ENCODE results near the gene ZNF740.
A peak's percentile ranks its signal among the peaks of the same experiment; 100 is the strongest.
"Not testable (repeated sequence)": the region's sequence is repeated elsewhere in the genome, so short reads cannot be mapped to it uniquely, and the experiment has no call there.

Gene ZNF740

GRCh38 chr12:53197011-53197640 is 16.6 kb downstream of the ZNF740 start:
- peak overlapping the region; percentile 28 for H3K27ac Mint-ChIP-seq
- no peaks in the 10 kb centered on the region for H3K27me3 Mint-ChIP-seq
- no peak for ATAC-seq
- peaks cover 60% of the 10 kb centered on the region for H3K4me1 Mint-ChIP-seq
- no peak overlapping the region for H3K4me3 Mint-ChIP-seq
- peaks cover 70% of the 10 kb centered on the region for H3K36me3 Mint-ChIP-seq
- H3K9me3 Mint-ChIP-seq, result no peaks in the 10 kb centered on the region

GRCh38 chr12:53198486-53199110 is 18.1 kb downstream of the ZNF740 start:
- peak overlapping the region; percentile 72 for H3K27ac Mint-ChIP-seq
- ATAC-seq, result no peak
- no peaks in the 10 kb centered on the region for H3K27me3 Mint-ChIP-seq
- H3K4me1 Mint-ChIP-seq, result peaks cover 56% of the 10 kb centered on the region
- H3K4me3 Mint-ChIP-seq, result peak overlapping the region; percentile 53
- no peaks in the 10 kb centered on the region for H3K9me3 Mint-ChIP-seq
- H3K36me3 Mint-ChIP-seq, result peaks cover 56% of the 10 kb centered on the region

- no peaks in the 10 kb centered on the region for H3K9me3 Mint-ChIP-seq
- peaks cover 66% of the 10 kb centered on the region for H3K4me1 Mint-ChIP-seq
- ATAC-seq, result no peak
- peaks cover 46% of the 10 kb centered on the region for H3K36me3 Mint-ChIP-seq
- no peak overlapping the region for H3K4me3 Mint-ChIP-seq
- peak overlapping the region; percentile 89 for H3K27ac Mint-ChIP-seq
- H3K27me3 Mint-ChIP-seq, result no peaks in the 10 kb centered on the region
These were observed 19.2 kb downstream of the ZNF740 start for GRCh38 chr12:53199700-53200099.

GRCh38 chr12:53200107-53200457 is 19.6 kb downstream of the ZNF740 start:
- Mint-ChIP-seq H3K9me3 (no peaks in the 10 kb centered on the region), H3K36me3 (peaks cover 45% of the 10 kb centered on the region), H3K27ac (peak overlapping the region; percentile 89), H3K4me3 (no peak overlapping the region), H3K4me1 (peaks cover 68% of the 10 kb centered on the region), H3K27me3 (no peaks in the 10 kb centered on the region)
- peak; percentile 3 for ATAC-seq

- ATAC-seq, result peak; percentile 86
- Mint-ChIP-seq H3K4me3 (peak overlapping the region; percentile 70), H3K27me3 (no peaks in the 10 kb centered on the region), H3K27ac (peak overlapping the region; percentile 89), H3K4me1 (peaks cover 73% of the 10 kb centered on the region), H3K9me3 (no peaks in the 10 kb centered on the region), H3K36me3 (peaks cover 40% of the 10 kb centered on the region)
These were observed 20.1 kb downstream of the ZNF740 start for GRCh38 chr12:53200458-53201176.

- peak overlapping the region; percentile 70 for H3K4me3 Mint-ChIP-seq
- H3K4me1 Mint-ChIP-seq, result peaks cover 78% of the 10 kb centered on the region
- no peaks in the 10 kb centered on the region for H3K27me3 Mint-ChIP-seq
- H3K27ac Mint-ChIP-seq, result peak overlapping the region; percentile 89
- ATAC-seq, result no peak
- H3K9me3 Mint-ChIP-seq, result no peaks in the 10 kb centered on the region
- H3K36me3 Mint-ChIP-seq, result peaks cover 36% of the 10 kb centered on the region
These were observed 20.6 kb downstream of the ZNF740 start for GRCh38 chr12:53201177-53201541.

GRCh38 chr12:53201639-53202038 is 21.1 kb downstream of the ZNF740 start:
- ATAC-seq, result no peak
- H3K4me1 Mint-ChIP-seq, result peaks cover 80% of the 10 kb centered on the region
- no peaks in the 10 kb centered on the region for H3K27me3 Mint-ChIP-seq
- H3K9me3 Mint-ChIP-seq, result no peaks in the 10 kb centered on the region
- H3K4me3 Mint-ChIP-seq, result no peak overlapping the region
- H3K27ac Mint-ChIP-seq, result peak overlapping the region; percentile 89
- H3K36me3 Mint-ChIP-seq, result peaks cover 32% of the 10 kb centered on the region

GRCh38 chr12:53202316-53202715 is 21.8 kb downstream of the ZNF740 start:
- H3K36me3 Mint-ChIP-seq, result peaks cover 26% of the 10 kb centered on the region
- H3K4me1 Mint-ChIP-seq, result peaks cover 80% of the 10 kb centered on the region
- not testable (repeated sequence) for H3K27ac Mint-ChIP-seq, ATAC-seq, H3K27me3 Mint-ChIP-seq, H3K9me3 Mint-ChIP-seq, H3K4me3 Mint-ChIP-seq

GRCh38 chr12:53204351-53204750 is 23.8 kb downstream of the ZNF740 start:
- H3K36me3 Mint-ChIP-seq, result peaks cover 24% of the 10 kb centered on the region
- no peaks in the 10 kb centered on the region for H3K27me3 Mint-ChIP-seq
- peak overlapping the region; percentile 31 for H3K4me3 Mint-ChIP-seq
- peaks cover 78% of the 10 kb centered on the region for H3K4me1 Mint-ChIP-seq
- no peak for ATAC-seq
- no peaks in the 10 kb centered on the region for H3K9me3 Mint-ChIP-seq
- H3K27ac Mint-ChIP-seq, result peak overlapping the region; percentile 86

GRCh38 chr12:53205747-53206419 is 25.4 kb downstream of the ZNF740 start:
- H3K4me3 Mint-ChIP-seq, result peak overlapping the region; percentile 86
- H3K9me3 Mint-ChIP-seq, result no peaks in the 10 kb centered on the region
- peaks cover 10% of the 10 kb centered on the region for H3K36me3 Mint-ChIP-seq
- peaks cover 65% of the 10 kb centered on the region for H3K4me1 Mint-ChIP-seq
- peak overlapping the region; percentile 86 for H3K27ac Mint-ChIP-seq
- ATAC-seq, result peak; percentile 88
- no peaks in the 10 kb centered on the region for H3K27me3 Mint-ChIP-seq

- Mint-ChIP-seq H3K9me3 (no peaks in the 10 kb centered on the region), H3K36me3 (peaks cover 9% of the 10 kb centered on the region), H3K27me3 (no peaks in the 10 kb centered on the region), H3K4me1 (peaks cover 64% of the 10 kb centered on the region), H3K4me3 (peak within 1 kb of the TSS; percentile 86), H3K27ac (peak within 1 kb of the TSS; percentile 86)
- ATAC-seq, result peak; percentile 91
These were observed 26.5 kb downstream of the ZNF740 start, which contains the start of gene ITGB7 for GRCh38 chr12:53207042-53207441. ITGB7 (minus strand) TSS chr12:53207251; CDS start chr12:53200443, 6,808 bp downstream.

GRCh38 chr12:53208435-53208834 is 27.9 kb downstream of the ZNF740 start:
- H3K4me1 Mint-ChIP-seq, result peaks cover 65% of the 10 kb centered on the region
- H3K4me3 Mint-ChIP-seq, result peak overlapping the region; percentile 57
- ATAC-seq, result no peak
- H3K9me3 Mint-ChIP-seq, result no peaks in the 10 kb centered on the region
- no peaks in the 10 kb centered on the region for H3K27me3 Mint-ChIP-seq
- H3K36me3 Mint-ChIP-seq, result peaks cover 12% of the 10 kb centered on the region
- peak overlapping the region; percentile 86 for H3K27ac Mint-ChIP-seq

- Mint-ChIP-seq H3K36me3 (peaks cover 17% of the 10 kb centered on the region), H3K4me3 (peak overlapping the region; percentile 79), H3K4me1 (peaks cover 66% of the 10 kb centered on the region), H3K27me3 (no peaks in the 10 kb centered on the region), H3K27ac (peak overlapping the region; percentile 86), H3K9me3 (no peaks in the 10 kb centered on the region)
- peak; percentile 63 for ATAC-seq
These were observed 28.4 kb downstream of the ZNF740 start for GRCh38 chr12:53208877-53209463.

GRCh38 chr12:53210843-53211242 is 30.3 kb downstream of the ZNF740 start:
- H3K27ac Mint-ChIP-seq, result no peak overlapping the region
- H3K4me1 Mint-ChIP-seq, result peaks cover 69% of the 10 kb centered on the region
- H3K27me3 Mint-ChIP-seq, result no peaks in the 10 kb centered on the region
- no peaks in the 10 kb centered on the region for H3K9me3 Mint-ChIP-seq
- H3K36me3 Mint-ChIP-seq, result peaks cover 26% of the 10 kb centered on the region
- H3K4me3 Mint-ChIP-seq, result no peak overlapping the region
- no peak for ATAC-seq
